Measurements from ENCODE around the gene TRPM5.
"Not testable (repeated sequence)": the region's sequence is repeated elsewhere in the genome, so short reads cannot be mapped to it uniquely, and the experiment has no call there.

Gene TRPM5

DNA sequence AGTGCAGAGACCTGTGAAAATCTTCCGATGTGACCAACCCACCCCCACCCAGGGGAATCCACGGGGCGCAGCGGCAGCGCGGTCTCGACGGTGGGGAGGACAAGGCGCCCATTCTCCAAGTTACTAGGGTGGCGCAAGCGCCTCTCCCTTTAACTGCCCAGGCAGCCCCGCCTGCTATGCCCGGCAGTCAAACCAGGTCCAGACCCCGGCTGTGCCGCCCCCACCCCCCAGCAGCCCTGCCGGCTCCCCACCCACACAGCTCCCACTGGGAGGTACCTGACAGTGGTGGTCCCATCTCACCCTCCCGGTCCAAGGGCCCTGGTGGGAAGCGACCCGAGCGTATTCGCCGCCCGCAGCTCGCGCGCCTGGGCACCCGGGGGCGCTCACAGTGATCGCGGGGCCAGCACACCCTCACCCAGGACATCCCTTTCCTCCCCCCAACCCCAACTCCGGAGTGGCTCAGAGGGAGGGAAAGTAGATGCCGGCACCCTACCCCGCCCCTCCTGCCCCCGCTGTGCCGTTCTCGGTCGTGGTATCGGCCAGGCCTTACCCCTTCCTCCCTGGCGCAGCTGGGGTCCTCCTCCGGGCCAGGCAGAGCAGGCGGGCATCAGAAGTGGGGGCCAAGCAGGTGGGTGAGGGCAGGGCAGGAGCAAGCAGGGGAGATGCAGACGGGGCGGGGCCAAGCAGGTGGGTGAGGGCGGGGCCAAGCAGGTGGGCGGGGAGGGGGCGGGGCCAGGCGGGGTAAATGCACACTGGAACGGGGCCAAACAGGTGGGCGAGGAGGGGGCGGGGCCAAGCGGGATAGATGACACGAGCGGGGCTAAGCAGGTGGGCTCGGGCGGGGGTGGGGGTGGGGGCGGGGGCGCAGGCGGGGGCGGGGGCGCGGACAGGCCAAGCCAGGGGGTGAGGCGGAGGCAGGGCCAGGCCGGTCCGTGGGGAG, at the start of gene TRPM5:
Gene TRPM5, minus strand, starts transcription at position 634 of the 940 bp plus-strand sequence. CDS start 21,478 bp downstream, outside the sequence.
- no peak for DNase-seq
- in situ Hi-C loops (cut with HindIII; ENCODE audit: low pct_ligation_motif_present, low pct_unique_long_range_greater_than_20kb, low sequenced_read_pairs), result no loop called here

GRCh38 chr11:2489083-2489482, 44.8 kb upstream of the TRPM5 start:
- in situ Hi-C loops (cut with HindIII; ENCODE audit: low pct_ligation_motif_present, low pct_unique_long_range_greater_than_20kb, low sequenced_read_pairs), result no loop called here
- DNase-seq, result no peak

DNA sequence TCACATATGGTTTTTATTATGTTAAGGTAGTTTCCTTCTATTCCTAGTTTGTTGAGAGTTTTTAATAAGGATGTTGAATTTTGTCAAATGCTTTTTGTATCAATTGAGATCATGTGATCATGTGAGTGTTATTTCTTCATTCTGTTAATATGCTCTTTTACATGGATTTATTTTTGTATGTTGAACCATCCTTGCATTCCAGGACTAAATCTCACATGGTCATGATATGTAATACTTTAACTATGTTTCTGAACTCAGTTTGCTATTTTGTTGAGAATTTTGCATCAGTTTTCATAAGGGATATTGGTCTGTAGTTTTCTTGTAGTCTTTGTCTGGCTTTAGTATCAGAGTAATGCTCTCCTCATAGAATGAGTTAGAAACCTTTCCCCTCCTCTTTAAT, 43.7 kb upstream of the TRPM5 start:
- in situ Hi-C loops (cut with HindIII; ENCODE audit: low pct_ligation_motif_present, low pct_unique_long_range_greater_than_20kb, low sequenced_read_pairs), result no loop called here
- DNase-seq, result no peak

DNA sequence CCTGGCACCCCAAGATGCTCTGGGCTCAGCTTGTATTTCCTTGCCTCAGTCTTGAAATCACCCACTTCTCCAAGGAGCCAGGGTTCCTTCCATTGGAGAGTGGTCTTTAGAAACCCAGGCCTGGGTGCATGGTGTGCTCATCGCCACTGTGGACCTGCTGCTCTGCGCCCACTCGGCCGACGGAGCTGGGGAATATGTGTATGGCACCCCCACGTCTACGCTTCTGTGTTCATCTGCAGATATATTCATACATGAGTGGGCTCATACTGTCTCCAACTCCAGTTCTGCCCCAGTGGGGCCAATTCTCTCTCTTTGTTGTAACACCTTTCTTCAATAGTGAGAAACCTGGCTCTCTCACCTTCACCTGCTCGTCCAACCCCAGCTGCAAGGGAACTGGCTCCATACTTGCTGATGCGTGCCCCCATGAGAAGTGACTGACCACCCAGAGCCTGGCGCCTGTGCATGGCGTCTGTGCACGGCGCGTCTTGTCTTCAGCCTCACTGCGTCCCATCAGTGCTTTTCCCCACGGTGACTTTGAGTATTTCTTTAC, 40.3 kb upstream of the TRPM5 start:
- no peak for DNase-seq

DNA sequence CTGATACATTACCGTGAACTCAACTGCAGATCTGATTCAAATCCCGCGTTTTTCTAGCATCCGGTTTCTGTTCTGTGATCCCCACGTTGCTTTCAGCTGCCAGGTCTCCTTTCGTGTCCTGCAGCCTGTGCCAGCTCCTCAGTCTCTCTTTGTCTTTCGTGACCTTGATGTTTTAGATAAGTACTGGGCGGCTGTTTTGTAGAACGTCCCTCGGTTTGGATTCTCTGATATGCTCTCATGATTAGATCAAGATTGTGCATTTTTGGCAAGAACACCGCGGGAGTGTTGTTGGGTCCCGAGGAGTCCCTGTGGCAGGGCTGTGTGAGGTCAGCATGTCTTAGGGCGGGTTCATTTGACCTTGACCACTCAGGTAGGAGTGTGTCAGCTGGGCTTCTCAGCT, 39.1 kb upstream of the TRPM5 start:
- no peak for DNase-seq
- in situ Hi-C loops (cut with HindIII; ENCODE audit: low pct_ligation_motif_present, low pct_unique_long_range_greater_than_20kb, low sequenced_read_pairs), result no loop called here

More for the DNA sequence above, 40.3 kb upstream of the TRPM5 start:
- in situ Hi-C loops (cut with HindIII; ENCODE audit: low pct_ligation_motif_present, low pct_unique_long_range_greater_than_20kb, low sequenced_read_pairs), result no loop called here

DNA sequence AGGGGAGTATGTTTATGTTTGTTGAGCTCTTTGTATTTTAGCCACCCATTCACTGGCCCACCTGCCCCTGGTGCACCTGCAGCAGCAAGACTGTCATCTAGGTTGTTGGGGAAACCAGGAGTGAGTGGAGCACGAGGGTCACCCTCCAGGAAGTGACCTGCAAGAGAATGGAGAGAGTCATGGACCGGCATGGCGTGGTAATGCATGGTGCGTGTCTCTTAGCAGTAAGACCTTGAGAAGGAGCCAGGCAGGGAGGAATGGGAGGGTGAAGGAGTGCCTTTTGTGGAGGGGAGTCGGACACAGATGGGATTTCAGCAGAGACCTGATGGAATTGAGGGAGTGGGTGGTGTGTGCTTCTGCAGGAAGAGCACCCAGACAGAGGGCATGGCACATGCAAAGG, 38.4 kb upstream of the TRPM5 start:
- in situ Hi-C loops (cut with HindIII; ENCODE audit: low pct_ligation_motif_present, low pct_unique_long_range_greater_than_20kb, low sequenced_read_pairs), result no loop called here
- no peak for DNase-seq

GRCh38 chr11:2482204-2482603, 37.9 kb upstream of the TRPM5 start:
- in situ Hi-C loops (cut with HindIII; ENCODE audit: low pct_ligation_motif_present, low pct_unique_long_range_greater_than_20kb, low sequenced_read_pairs), result no loop called here
- DNase-seq, result no peak

DNA sequence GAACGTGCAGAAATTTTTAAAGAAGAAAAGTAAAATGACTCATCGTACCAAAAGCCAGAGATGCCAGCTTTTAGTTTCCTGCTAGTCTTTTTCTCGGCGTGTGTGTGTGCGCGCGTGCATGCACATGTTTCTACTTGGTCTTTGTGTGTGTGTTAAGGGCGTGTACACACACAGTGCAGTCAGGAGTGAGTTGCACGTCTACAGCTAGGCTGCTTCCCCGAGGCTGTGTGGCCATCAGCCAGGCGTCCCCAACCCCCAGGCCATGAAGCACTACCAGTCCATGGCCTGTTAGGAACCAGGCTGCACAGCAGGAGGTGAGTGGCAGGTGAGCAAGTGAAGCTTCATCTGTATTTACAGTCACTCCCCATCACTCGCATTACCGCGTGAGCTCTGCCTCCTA, 36.9 kb upstream of the TRPM5 start:
- in situ Hi-C loops (cut with HindIII; ENCODE audit: low pct_ligation_motif_present, low pct_unique_long_range_greater_than_20kb, low sequenced_read_pairs), result no loop called here
- DNase-seq, result no peak

- in situ Hi-C loops (cut with HindIII; ENCODE audit: low pct_ligation_motif_present, low pct_unique_long_range_greater_than_20kb, low sequenced_read_pairs), result no loop called here
- DNase-seq, result no peak
Observed at GRCh38 chr11:2480874-2481220, 36.5 kb upstream of the TRPM5 start.

- in situ Hi-C loops (cut with HindIII; ENCODE audit: low pct_ligation_motif_present, low pct_unique_long_range_greater_than_20kb, low sequenced_read_pairs), result not testable (repeated sequence)
Observed at GRCh38 chr11:2480067-2480873, 36.0 kb upstream of the TRPM5 start.

GRCh38 chr11:2477936-2478335, 33.6 kb upstream of the TRPM5 start:
- in situ Hi-C loops (cut with HindIII; ENCODE audit: low pct_ligation_motif_present, low pct_unique_long_range_greater_than_20kb, low sequenced_read_pairs), result no loop called here
- no peak for DNase-seq

More at GRCh38 chr11:2480067-2480873, 36.0 kb upstream of the TRPM5 start:
- DNase-seq, result not testable (repeated sequence)

DNA sequence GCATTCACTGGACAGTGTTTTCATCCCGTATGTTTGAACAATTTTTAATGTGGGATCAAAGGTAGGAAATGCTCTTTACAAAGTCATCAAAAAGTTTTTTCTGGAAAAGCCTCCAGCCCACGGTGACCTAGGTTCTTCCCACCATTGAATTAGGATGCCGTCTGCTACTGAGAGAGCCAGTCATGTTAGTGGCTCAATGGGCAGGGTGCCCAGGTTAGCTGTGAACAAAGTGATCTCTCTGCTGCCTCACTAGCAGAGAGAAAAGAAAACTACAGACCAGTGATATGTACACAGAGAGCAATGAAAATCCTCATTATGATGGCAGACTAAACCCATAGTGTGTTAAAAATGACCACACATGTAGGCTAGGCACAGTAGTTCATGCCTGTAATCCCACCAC, 32.9 kb upstream of the TRPM5 start:
- in situ Hi-C loops (cut with HindIII; ENCODE audit: low pct_ligation_motif_present, low pct_unique_long_range_greater_than_20kb, low sequenced_read_pairs), result no loop called here
- no peak for DNase-seq

- no peak for DNase-seq
- in situ Hi-C loops (cut with HindIII; ENCODE audit: low pct_ligation_motif_present, low pct_unique_long_range_greater_than_20kb, low sequenced_read_pairs), result no loop called here
Observed at GRCh38 chr11:2475136-2475918, 31.0 kb upstream of the TRPM5 start.

DNA sequence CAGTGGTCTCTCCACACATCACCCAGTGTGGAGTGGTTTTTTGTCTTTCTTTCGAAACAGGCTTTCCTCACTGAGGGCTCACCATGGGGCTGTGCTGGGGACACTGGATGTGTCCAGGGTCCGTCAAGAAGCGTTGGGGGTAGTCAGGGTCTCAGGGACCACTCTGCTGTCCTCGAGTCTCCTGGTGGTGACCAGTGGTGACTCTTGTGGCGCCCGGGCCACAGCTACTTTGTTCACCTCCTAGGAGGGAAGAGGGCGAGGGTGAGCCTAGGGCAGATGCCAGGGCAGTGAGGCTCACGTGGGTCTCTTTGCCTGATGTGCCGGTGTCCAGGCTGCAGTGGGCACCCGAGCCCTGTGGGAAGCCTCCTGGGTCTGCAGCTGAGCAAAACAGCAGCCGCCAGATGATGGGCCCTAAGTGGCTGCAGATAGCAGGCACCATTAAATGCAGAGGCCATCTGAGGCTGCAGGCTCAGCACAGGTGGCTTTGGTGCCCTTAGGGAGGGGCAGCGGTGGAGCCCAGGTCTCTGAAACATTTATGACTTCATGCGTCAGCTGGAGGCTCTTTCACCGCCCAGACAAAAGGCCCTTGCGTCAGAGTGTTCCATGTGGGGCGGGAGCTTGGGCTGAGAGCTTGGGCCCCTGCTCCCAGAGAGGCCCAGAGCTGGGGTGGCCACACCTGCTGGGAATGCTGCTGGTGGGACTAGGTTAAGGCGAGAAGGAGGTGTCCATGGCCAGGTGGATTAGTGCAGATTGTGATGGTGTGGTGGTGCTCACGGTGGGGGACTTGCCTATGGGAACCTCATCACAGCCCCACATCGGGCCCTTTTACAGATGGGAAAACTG, 30.0 kb upstream of the TRPM5 start:
- no peak for DNase-seq
- in situ Hi-C loops (cut with HindIII; ENCODE audit: low pct_ligation_motif_present, low pct_unique_long_range_greater_than_20kb, low sequenced_read_pairs), result no loop called here

DNA sequence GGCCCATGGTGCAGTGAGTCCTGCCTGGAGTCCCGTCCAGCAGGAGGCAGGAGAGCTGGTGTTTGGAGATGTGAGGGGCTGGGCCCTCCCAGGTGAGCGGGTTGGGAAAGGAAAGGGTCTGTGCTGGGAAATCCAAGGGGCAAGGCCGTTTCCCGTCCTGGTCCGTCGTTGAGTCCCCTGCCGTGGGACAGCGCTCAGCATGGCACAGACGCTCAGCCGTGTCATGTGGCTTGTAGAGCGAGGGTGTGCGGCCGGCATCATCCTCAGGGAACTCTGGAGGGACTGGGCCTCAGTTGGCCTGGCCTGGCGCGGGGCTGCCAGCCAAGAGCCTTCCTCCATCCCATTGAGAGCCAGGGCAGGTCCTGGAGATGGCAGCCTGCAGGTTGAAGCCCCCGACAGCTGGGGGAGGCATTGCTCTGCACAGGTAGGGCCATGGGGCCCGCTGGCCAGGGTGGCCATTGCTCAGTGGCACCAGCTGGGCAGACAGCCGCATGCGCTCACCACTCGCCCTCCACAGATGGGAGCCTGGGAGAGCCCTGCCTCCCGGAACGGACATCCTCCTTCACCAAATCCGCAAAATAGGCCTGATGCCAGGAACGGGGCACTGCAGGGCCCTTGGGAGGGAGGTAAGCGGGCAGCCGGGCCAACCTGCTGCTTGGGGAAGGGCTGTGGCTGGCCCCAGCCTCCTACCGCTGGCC, 29.2 kb upstream of the TRPM5 start:
- no peak for DNase-seq
- in situ Hi-C loops (cut with HindIII; ENCODE audit: low pct_ligation_motif_present, low pct_unique_long_range_greater_than_20kb, low sequenced_read_pairs), result no loop called here

DNA sequence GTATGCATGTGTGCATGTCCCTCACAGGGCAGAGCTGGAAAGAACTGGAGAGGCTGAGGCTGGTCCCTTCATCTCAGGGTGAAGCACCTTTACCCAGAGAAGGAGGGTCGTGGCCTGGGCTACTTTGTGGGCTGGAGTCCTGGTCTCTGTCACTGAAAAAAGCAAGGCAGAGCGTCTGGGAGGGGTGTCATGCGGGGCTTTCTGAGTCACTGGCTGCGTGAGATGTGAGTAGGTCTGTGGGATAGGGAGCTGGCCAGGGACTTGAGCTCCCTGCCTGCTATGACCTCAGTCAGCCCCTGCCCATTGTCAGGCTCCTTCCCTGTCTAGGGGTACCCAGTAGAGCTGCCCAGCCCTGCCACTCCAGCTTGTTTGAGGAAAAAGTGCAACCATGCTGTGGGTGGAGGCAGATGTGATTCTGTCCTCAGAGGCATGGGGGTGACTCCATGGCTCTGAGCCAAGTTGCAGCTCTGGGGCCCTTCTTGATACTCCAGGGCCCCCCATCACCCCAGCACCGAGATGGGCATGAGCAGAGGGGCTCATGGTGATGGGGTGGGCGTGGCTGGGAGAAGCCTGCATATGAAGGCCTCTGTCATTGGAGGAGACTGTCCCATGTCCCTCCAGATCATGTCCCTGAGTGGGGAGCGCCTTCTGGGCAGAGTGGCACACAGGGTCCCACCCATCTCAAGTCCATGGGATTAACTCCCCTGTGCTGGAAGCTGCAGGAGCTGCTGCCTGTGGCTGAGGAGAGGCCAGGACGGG, 28.3 kb upstream of the TRPM5 start:
- in situ Hi-C loops (cut with HindIII; ENCODE audit: low pct_ligation_motif_present, low pct_unique_long_range_greater_than_20kb, low sequenced_read_pairs), result no loop called here
- no peak for DNase-seq

GRCh38 chr11:2471804-2472096, 27.4 kb upstream of the TRPM5 start:
- no peak for DNase-seq
- in situ Hi-C loops (cut with HindIII; ENCODE audit: low pct_ligation_motif_present, low pct_unique_long_range_greater_than_20kb, low sequenced_read_pairs), result no loop called here

Measured in ACHN (cell line).